Measurements from ENCODE around the gene SLC41A3.
"Not testable (repeated sequence)": the region's sequence is repeated elsewhere in the genome, so short reads cannot be mapped to it uniquely, and the experiment has no call there.

The SLC41A3 gene

DNA sequence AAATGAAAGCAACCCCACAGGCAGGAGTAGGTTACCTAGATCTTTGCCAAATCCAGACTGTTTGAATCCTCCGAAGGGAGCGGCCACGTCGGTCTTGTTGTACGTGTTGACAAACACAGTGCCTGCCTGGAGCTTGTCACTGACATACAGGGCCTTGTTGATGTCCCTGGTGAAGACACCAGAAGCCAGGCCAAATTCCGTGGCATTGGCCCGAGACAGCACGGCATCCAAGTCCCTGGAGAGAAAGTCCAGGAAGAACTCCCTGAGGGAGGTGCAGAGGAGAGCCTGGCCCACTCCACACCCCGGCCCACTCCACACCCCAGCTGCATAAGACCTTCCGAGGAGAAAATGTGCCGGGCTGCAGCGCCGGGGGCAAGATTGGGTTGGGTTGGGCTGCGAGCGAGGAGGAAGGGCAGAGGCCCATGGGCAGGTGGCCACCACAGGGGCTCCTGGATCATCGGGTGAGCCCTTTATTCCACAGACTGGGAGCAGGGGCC, 21.8 kb upstream of the SLC41A3 start:
- peak; percentile 26 for DNase-seq

DNA sequence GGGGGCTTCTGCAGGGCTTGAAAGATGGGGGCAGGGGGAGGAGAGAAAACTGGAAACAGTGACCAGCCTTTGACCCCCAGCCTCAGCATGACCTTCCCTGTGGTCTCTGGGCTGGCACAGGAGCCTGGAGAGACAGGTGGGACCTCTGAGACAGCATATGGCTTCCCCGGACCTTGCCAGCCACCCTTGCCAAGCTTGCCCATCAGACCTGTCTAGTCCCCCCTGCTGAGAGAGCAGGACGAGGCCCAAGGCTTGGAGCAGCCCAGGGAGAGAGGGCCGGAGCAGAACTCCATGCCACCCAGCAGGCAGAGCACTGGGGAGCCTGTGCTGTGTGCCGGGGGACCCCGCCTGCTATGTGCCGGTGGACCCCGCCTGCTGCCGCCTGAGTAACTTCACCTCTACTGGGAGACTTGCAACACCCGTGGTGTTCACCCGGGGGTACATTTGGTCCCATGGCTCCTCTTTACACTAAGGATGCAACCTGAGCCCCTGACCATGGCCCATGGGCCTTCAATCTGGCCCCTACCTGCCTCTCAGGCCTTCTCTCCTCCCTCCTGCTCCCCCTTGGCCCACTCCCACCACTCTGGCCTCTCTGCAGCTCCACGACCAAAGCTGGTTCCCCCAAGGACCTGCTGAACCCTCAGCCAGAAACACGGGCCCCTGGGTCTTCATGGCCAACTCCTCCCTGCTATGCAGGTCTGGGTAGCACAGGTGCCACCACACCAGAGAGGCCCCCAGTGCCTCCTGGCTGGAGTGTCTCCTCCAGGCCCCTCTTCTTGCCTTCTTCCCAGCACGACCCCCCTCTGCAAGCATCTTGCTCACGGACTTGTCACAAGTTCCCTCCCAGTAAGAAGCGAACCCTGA, 21.1 kb upstream of the SLC41A3 start:
- peak; percentile 10 for DNase-seq

DNA sequence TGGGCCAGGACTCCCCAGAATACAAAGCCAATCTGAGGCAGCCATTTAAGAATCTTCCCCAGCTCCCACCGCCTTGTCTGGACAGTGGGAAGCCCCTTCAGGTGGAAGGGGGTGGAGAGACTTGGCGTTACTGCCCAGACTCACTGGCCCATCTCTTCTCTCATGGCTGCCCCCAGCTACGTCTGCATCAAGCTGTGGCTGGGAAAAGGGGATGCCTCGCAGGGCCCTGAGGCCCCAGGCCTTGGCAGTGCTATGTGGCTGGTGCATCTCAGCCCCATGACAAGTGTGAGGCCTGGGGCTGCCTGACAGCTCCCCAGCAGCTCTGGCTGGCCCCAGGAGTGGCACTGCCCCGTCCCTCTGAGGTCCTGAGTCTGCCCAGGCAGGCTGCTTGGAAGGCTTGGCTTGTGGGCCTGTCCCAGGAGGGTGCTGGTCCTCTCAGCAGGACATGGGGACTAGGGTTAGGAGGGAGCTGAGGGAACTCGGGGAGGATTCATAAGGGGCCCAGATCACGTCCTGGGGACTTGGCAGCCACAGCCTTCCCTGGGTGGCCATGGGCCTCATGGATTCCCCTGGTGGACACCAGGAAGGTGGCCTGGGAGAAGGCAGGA, 20.2 kb upstream of the SLC41A3 start:
- peak; percentile 32 for DNase-seq

DNA sequence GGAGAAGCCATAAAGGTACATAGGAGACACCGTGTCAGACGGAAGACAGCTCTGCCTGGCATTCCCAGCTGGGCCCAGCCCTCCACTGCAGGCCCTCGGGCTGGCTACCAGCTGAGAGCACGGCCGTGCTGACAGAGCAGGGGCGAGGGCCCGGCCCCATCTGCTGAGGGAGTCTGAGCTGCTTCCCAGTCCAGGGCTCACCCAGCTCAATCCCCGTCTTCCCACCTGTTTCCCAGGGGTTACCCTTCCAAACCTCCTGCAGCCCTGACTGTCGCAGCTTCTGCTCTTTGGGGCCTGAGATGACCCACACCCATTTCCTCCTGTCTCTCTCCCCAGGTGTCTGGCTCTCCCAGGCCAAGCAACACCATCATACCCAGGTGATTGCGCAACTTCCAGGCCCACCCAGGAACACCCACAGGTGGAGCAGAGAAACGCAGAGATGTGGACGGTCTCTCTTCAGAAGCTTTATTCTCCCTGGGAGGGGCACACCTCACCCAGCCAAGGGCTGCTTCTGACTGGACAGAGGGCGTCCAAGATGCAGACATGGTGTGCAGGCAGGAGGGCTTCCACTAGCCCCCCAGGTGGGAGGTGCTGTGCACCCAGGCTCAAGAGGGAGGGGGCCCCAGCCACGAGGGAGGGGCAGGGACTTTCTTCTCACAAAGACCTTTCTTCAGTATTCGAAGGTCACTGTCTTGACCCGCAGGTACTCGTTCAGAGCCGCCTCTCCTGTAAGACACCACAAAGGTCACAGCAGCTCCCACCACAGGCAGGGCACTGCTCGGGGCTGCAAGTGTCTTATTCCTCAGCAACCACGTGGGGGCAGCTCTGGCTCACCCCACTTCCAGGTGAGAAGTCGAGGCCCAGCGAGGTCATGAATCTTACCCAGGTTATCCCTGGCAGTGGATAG, 19.4 kb upstream of the SLC41A3 start:
- no peak for DNase-seq

DNA sequence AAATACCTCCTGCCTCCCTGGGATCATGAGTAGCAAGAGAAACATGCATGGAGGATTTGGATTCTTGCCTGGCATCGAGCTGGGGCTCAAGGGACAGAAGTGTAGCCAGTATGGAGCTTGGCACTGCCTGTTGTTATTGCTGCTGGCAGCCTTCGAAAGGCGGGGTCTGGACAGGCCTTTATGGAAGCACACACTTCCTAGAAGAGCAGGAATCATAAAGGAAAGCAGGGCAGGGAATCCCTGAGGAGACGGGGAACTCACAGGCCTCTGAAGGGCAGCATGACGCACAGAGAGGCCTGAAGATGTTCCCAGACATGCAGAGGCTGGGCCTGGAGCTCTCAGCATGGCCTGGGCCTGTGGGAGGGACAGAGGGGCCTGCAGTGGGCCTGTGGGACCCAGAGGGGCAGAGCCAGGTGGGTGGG, 18.6 kb upstream of the SLC41A3 start:
- no peak for DNase-seq

DNA sequence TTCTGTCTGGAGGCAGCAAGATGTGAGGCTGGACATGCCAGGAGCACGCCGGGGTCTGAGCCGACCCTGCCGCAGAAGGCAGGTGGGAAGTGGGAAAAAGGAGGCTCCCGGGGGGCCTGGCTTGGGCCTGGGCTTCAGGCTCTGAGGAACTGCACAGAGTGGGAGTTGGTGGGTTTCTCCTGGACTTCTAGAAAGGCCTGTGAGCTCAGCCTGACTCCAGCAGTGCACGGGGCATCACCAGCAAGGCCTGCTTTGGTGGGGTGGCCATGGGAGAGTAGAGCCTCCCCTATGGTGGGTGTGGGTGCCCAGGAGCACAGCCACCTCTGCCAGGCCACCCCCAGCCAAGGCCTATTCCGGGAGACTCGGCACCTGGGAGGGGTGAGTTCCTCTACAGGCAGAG, 18.1 kb upstream of the SLC41A3 start:
- no peak for DNase-seq

DNA sequence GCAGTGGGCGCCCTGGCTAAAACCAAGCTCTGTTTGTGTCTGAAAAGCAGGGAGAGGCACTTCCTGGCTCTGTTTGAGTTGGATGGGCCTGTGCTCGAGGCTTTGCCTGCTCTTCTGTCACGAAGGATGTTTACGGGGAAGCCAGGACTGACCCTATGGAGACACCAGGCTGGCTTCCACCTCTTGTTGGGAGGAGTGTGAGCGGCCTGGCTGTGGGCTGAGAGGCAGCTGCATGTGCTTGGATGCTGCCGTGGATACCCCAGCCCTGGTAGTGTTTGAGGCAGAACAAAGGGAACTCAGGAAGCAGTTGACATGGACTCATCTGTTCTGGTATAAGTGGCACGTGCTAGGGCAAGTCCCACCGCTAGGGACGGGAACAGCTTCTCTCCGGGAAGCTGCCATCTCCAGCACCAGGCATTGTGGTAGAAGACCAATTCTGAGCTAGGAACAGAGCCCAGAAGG, 17.6 kb upstream of the SLC41A3 start:
- DNase-seq, result no peak

DNA sequence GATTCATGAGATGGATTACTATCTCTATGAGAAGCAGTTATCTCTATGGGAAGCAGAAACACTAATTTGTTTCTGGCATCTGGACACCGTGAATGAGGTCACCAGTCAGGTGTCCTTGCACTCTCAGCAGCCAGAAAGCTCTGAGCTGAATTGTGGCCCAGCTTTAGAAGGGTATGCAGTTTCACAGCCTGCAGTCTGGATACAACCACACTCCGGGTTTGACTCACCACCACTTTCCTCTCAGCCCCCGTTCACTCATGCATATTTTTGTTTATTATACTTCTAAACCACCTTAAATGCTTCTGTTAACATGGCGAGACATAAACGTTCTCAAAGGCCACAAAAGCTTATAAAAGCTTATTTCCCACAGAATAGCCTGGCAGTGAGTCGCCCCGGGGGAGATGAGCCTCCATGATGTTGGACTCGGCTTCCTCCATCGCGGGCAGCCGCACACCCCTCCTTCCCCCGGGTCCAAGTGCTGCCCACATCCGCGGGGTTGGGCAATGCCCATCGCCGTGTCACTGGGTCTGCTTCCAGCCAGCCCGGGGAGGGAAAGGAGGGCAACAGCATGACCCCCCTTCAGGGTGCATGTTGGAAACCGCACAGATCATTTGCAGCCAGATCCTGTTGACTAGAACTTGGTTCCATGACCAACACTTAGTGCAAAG, 16.8 kb upstream of the SLC41A3 start:
- no peak for DNase-seq

DNA sequence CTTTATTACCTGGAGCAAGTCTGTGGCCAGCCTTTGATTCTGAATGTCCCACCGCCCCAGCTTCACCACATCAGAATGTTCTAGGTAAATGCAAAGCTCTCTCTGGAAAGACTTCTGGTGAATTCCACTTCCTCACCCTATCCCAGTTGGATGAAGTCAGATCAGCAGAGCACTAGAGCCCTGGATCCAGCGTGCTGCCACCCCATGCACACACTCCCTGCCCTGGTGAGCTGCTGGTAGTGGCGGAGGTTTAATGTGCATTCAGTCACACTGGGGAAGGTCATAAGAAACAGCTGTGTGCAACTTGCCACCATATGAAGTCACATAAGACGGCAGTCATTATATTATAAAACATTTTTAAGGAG, 16.3 kb upstream of the SLC41A3 start:
- no peak for DNase-seq

DNA sequence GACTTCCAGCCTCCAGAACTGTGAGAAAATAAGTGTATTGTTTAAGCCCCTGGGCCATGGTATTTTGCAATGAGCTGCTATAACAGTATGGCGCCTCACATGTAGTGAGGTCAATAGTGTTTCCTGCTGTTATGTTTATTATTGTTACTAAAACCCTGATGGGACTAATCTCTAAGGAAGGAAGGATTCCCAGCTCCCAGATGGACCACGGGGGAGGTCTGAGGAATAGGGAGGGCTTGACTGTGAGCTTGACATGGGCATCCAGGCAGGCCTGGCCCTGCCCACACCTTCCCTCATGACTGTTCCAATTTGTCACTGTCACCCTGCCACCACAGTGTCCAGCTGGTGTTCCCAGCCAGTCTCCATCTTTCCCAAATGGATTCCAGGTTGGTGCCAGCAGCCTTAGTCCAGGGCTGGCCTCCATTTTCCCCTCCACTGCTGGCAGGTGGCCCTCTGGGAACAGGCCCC, 14.5 kb upstream of the SLC41A3 start:
- no peak for DNase-seq

DNA sequence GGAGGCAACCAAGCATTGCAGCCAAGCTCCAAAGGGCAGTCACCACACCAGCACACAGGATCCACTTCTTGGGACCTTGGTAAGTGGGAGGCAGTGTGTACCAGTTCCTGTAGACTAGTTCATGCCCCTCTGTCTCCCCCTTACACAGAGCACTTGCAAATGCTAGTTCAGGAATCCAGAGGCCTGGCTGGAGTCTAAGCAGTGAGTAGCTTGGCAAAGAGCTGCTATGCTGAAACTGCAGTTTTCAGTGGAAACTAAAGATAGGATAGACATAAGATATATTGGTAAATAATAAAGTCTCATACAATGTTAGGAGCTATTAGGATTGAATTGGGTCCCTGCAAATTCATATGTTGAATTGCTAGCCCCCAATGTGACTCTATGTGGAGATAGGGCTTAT, 13.9 kb upstream of the SLC41A3 start:
- DNase-seq, result no peak

DNA sequence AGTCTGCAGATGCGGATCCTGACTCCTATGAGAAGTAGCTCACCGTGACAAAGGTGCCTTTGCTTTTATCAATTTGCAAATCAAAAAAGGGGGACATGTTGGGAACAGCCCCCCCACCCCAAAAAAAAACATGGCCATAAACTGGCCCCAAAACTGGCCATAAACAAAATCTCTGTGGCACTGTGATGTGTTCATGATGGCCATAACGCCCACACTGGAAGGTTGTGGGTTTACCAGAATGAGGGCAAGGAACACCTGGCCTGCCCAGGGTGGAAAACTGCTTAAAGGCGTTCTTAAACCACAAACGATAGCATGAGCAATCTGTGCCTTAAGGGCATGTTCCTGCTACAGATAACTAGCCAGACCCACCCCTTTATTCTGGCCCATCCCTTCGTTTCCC, 12.3 kb upstream of the SLC41A3 start:
- not testable (repeated sequence) for DNase-seq

DNA sequence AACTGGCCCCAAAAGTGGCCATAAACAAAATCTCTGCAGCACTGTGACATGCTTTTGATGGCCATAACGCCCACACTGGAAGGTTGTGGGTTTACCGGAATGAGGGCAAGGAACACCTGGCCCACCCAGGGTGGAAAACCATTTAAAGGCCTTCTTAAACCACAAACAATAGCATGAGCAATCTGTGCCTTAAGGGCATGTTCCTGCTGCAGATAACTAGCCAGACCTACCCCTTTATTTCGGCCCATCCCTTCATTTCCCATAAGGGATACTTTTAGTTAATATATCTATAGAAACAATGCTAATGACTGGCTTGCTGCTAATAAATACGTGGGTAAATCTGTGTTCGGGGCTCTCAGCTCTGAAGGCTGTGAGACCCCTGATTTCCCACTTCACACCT, 8.2 kb upstream of the SLC41A3 start:
- not testable (repeated sequence) for DNase-seq

DNA sequence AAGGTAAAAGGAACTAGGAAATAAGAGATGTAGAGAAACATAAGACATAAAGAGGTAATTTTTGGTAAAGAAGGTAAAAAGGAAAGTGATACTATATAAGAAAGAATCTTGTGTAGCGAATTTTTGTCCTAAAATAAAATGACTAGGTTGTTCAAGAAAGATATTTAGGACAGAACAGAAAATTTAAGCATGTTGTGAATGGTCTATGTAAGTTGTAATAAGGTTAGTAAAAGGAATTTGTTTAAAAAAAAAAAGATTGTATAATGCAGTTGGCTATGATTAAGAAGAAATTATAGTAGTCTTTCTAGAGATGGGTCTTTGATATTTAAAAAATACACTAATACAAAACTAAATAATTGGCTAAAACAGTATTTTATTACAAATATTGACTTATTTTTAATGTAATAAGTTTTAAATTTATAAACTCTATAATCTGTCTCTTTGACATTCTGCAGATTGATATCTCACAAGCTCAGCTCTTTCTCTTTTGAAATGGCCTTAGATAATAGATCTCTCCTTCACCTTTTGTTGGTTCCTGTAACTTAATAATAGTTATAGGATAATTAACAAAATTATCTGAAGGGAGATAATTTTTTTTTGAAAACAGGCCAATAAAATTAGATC, 3.7 kb upstream of the SLC41A3 start:
- DNase-seq, result no peak

DNA sequence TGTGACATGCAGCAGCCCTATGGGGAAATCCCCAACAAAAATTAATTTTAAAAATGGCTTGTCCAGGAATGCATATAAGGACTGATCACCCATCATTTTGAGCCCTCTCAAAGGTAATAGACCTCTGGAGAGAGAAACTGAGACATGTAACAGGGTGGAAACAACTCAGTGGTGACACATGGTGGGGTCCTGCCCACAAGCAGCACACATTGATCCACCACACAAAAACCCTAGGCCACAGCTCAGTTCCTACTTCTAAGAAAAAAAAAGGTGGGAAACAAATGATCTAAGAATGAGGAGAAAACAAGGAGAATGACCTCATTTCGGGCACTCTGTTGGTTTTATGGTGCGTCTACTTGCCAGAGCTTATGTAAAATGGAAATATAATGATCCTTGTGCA, 1.9 kb upstream of the SLC41A3 start:
- no peak for DNase-seq

DNA sequence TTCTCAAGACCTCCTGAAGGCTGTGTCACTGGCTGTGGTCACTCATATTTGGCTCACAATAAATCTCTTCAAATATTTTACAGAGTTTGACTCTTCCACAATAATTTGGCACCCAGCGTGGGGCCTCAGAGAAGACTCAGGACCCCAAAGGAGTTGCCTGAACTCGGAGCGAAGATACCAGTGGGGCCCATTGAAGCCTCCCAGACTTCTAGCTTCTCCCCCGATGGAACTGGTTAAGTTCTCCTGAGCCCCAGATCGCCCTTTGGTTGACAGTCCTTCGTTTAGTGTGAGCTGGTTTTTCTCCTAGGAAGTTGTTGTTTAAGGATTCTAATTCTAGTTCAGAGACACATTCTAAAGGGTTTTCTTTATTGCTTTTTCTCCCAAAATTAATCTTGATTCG, 1.4 kb upstream of the SLC41A3 start:
- no peak for DNase-seq

DNA sequence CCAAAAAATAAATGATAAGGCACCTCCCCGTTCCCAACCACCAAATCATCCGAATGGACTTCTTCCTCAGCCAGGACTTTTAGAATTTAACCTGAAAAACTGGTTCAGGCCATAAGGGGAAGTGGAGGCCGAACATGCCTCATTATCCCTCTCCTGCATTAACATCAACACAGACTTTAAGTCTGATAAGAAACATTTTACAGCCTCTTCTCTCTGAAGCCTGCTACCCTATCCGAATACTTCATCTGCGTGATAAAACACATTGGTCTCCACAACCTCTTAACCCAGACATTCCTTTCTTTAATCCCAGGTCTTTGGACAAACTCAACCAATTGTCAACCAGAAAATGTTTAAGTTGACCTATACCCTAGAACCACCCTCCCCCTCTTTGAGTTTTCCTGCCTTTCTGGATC, 850 bp upstream of the SLC41A3 start:
- no peak for DNase-seq

DNA sequence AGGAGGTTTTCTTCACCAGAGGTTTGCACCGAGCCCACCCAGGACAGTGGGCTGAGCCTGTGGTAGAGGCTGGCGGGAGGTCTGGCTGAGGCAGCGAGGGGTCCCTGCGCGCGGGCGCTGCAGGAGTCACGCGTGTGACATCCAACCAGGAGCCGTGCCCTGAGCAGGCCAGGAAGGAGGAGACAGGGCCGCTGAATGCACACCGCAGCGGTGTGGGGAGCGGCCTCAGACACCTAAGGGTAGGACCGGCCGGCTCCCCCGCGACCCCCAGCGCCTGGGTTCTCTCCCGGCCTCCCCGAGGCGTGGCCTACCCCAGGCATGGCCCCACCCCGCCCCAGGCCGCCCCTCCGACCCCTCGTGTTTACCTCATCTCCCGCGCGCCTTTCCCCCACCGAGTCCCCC, 412 bp downstream of the SLC41A3 start:
- DNase-seq, result no peak

DNA sequence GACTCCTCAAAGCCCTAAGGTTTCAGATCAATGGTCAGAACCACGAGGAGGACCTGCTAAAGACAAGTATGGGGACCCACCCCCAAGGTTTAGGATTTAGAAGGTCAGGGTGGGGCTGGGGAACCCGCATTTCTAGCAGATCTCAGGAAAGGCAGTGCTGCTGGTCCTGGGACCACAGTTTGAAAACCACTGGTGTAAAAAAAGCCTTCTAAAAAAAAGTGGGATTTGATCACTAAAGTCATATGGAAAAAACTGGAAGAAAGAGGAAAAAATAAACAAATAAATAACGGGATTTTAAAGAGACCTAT, 832 bp downstream of the SLC41A3 start:
- no peak for DNase-seq

DNA sequence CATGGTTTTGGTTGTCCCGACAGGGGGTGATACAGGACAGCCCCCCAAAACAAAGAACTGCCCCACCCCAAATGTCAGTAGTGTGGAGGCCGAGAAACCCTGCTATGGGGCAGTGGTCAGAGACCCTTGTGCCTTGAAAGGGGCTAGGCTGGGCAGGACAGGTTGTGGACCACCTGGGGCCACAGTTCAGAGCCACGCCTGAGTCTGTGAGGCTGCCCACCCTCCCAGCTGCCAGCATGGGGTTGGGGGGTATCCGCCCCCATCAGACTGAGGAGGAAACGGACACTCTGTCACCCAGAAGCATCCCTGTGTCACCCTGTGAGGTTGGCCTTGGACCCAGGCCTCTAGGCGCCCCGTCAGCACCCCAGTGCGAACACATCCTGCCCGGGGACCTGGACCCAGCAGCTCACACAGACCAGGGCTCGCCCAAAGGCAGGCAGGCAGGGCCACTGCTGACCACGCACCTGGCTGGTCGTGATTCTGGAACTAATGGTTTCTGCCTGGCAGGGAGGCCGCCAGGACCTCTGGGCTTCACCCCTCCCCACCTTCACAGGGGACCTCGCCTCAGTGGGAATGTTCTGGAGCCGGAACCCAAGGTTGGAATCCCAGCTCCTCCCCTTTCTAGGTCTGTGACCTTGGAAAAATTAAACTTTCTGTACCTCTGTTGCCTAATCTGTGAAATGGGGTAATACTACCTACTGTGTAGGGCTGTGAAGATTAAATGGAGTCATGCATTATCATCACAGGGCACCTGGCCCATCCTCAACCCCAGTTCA, 1.4 kb downstream of the SLC41A3 start:
- DNase-seq, result no peak

DNA sequence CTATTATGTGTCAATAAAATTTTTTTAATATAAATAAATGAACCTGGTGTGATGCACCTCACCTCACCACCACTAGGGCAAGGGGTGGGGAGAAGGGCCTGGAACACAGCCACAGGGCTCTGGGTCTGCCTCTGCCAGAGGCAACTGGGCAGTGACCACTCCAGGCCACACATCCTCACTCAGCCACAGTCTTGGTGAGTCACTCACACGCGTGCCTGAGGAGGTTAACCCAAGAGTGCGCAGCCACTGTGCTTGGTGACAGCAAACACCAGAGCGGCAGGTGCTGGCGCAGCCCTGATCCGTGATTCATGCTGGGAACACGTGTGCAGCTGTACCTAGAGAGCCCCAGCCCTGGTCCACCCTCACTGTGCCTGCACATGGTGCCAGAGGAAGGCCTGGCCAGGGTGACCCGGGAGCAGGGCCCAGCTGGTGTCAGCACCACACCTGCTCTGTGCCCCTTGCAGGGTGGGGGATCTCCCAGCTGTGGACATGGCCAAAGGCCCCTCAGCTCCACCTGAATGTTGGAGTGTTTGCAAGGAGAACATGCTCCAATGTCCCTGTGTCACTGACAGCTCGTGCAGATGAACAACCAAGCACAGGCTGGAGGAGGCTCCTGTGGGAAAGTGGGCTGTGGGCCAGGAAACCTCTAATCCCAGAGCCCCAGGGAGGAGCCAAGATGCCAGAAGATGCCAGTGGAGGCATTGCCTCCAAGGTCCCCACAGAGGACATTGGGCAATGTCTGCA, 2.1 kb downstream of the SLC41A3 start:
- DNase-seq, result no peak

Measured in right forelimb (tissue), 1 donor.